Fibroblast of the conjunctiva (primary cell): ENCODE data around the gene SGSM2.

Source experiments
- DNase-seq: peaks from one replicate; pipeline ENCODE4 v3.0.0-alpha.2; 2010; ENCODE audit warnings: low read depth

Gene SGSM2

DNA sequence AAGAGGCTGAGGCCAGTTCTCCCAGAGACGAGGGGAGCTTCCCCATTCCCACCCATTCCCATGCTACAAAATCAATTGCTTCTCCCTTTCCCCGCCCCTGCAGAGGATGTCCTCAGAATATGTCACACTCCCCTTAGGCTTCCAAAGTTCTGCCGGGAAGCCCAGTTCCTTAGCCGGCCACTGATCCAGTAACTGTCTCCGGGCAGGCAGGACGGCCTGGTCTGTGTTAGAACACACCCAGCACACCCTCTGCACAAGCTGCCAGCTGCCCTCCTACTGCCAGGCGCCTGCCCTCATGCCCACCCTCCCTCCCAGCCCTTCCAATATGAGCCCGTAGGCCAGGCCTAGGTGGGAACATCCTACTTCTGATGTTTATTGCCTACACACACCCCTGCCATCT lies 31.1 kb downstream of the SGSM2 start:
- DNase-seq: no peak

DNA sequence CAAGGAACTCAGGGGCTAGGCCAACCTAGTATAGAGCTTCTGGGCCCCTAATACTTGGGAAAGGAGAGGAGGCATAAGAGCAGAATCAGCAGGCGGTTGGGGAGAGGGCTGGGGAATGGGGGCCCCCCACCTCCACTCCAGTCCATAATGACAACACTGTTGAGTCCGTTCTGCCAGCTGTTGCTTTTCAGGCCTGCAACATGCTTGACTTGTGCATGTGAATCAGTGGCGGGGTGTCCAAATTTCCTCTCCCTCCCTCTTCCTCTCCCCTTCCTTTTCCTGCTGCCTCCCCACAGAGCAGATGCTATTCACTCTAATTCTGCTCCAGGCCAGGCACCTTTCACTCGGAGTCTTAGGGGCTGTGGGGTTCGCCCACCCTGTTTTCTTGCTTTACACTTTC lies 31.7 kb downstream of the SGSM2 start:
- no peak for DNase-seq

DNA sequence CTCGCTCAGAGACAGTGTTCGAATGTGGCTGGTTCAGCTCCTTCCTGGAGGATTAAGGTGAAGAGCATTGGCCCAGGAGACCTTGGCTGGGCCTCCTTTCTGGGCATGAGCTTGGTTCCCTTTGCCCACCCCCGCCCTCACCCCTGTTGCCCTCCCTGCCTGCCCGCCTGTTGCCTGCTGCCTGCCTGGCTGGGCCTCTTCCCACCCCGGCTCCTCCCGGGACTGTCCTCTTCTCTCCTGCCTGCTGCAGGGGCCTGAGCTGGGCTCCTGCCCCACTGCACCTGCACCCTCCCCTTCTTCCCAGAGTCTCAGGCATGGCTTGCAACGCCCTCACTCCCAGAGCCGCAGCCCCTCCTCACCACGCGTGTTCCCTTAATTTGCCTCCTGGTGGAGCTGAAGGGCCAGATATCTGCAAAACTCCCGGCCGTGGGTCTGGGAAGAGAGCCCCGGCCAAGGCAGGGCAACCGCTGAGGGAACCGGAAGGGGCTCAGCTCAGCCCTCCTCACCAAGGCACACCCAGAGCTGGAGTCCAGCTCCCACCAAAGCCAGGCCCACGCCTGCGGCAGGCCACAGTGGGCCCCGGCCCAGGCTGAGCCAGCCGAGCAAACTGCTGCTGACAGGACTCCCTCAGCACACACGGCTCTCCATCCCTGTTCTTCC lies 32.4 kb downstream of the SGSM2 start:
- no peak for DNase-seq

DNA sequence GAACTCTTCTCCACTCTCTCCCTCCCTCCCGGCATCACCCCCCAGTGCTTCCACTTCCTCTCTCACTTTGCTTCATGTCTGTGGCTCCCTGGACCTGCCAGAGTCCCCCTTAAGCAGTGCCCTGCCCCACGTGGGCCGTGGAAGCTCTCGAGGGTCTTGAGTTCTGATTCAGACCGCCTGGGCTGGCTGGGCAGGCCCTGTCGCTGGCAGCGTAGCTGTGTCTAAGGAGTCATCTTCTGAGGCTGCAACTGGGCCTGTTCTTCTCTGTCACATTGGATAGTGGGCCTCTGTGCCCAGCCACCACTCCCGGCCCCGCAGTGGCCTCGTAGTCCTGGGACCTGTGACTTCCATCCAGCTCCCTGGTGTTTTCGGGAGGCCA lies 32.9 kb downstream of the SGSM2 start:
- no peak for DNase-seq

DNA sequence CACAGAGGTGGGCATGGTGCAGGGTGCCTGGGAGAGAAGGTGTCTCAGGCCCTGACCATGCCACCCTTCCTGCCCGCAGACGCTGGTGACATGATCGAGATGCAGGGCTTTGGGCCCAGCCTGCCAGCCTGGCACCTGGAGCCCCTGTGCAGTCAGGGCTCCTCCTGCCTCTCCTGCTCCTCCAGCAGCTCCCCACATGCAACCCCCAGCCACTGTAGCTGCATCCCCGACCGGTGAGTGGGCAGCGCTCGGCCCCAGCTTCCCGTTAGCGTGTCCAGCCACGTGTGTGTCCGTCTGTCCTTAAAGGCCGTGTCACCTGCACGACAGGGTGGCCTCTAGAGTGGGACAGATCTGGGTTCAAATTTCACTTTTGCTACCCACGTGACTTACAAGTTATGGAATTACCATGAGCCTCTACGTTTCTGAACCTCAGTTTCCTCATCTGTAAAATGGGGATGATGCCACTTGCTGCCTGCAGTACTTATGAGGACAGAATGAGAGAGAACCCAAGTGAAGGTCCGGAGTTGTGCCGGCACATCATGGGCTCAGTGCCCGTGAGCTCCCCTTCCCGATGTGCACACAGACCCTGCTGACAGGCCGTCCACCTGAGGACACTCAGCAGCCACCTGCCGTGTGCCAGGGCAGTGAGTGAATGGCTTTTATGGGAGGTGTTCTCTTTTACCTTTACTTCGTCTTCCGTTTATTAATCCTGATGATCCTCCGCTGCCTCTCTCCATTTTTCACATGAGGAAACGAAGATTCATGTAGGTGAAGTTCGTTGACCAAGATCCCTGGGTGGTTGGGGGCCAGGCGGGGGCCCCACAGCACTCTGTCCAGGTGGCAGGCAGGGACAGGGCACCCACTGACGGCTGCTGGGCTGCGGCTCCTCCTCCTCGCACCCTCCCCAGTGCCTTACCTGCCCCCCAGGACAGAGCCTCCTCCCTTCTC lies 34.2 kb downstream of the SGSM2 start:
- no peak for DNase-seq

DNA sequence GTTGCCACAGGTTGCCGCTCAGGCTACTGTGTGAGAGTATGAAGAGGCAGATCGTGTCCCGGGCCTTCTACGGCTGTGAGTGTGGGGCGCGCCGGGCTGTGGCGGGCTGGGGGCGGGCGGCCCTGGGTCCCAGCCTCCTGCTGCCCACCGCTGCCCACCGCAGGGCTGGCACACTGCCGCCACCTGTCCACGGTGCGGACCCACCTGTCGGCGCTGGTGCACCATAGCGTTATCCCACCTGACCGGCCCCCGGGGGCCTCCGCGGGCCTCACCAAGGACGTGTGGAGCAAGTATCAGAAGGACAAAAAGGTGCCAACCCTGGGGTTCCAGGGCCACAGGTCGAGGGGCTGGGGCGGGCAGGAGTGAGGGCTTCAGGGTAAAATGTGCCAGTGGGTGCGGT lies 34.9 kb downstream of the SGSM2 start:
- no peak for DNase-seq

DNA sequence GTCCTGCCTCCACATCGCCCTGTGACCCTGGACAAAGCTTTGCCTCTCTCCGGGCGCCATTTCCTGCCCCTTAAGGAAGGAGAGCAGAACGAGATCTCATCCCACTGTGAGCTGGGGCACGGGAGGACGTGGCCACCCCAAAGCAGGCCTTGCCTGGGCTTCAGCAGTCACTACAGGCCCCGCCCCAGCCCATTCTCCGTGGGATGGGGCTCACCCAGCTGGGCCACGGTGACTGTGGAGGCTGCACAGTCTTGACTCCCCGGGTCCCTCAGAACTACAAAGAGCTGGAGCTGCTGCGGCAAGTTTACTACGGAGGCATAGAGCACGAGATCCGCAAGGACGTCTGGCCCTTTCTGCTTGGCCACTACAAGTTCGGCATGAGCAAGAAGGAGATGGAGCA lies 35.4 kb downstream of the SGSM2 start:
- no peak for DNase-seq

DNA sequence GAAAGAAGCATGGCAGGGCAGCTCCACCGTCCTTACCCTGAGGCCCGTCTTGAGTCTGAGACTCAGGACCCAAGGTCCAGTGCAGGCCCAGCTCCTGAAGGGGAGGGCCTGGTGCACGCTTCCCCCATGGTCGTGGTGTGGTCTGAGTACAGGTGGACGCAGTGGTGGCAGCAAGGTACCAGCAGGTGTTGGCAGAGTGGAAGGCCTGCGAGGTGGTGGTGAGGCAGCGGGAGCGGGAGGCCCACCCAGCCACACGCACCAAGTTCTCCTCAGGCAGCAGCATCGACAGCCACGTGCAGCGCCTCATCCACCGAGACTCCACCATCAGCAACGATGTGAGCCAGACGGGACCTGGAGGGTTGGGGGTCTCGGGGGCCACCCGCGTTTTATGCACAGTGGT lies 35.9 kb downstream of the SGSM2 start:
- DNase-seq: no peak

DNA sequence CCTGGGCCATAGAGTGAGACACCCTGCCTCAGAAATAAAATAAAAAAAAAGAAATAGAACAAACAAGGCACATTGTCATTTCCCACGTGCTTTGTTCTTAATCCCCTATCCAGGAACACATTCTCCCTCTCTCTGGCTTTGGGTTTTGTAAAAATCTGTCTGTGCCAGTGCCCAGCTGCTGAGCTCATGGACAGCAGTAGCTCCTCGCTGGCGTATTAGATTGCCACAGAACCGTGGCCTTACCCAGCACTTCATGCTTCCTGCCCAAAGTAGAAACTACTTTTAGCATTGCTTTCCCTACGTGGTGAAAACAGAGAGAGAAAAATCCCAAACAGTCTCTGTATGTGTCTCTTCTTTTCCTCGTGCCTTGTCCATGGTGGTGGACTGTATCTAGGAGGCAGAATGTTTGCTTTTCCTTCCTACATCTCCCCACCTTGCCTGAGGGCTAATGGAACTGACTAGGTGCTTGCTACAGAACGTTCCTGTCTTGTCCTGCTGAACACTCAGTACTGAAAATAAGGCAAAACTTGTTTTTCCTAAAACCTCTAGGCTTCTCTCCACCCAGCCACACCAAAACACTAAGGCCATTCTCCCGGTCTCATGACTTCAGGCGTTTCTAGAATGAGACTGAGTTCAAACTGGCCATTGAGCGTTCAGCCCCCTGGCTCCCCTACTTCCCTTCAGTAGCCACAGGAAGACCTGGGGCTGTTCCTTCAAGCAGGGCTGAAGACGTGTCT lies 37.4 kb downstream of the SGSM2 start:
- no peak for DNase-seq

DNA sequence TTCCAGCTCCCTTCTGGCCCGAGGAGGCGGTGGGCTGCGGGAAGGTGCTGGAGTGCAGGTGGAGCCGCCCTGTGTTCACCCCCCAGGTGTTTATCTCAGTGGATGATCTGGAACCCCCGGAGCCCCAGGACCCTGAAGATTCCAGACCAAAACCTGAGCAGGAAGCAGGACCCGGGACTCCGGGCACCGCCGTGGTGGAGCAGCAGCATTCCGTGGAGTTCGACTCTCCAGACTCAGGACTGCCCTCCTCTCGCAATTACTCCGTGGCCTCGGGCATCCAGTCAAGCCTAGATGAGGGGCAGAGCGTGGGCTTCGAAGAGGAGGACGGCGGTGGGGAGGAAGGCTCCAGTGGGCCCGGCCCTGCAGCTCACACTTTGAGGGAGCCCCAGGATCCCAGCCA lies 38.1 kb downstream of the SGSM2 start:
- no peak for DNase-seq

DNA sequence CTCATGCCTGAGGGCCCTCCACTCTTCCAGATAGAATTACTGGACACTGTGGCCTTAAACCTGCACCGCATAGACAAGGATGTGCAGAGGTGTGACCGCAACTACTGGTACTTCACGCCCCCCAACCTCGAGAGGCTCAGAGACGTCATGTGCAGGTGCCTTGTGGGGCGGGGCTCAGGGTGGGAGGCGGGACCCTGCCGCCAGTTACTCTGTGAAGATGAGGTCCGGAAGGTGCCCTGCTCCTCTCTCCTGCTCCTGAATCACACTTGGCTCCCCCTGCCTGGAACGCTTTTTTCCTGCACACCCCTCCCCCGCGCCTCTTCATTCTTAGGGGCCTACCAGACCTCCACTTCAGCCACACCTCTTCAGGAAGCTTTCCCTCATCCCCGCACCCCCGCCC lies 38.8 kb downstream of the SGSM2 start:
- DNase-seq: no peak

DNA sequence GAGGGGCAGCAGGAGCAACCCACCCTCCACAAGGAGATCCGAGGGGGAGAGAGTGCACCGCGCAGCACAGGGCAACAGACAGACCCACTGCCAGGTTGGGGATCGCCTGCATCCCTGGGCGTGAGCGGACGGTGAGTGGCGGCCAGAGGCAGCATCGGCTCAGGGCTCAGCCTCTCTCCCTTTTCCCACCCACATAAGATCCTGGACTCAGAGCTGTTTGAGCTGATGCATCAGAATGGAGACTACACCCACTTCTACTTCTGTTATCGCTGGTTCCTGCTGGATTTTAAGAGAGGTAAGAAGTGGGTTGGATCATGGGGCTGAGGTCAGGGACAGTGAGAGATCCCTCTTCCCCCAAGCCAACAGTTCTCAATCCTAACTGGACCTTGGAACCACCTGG lies 40.4 kb downstream of the SGSM2 start:
- DNase-seq: no peak

DNA sequence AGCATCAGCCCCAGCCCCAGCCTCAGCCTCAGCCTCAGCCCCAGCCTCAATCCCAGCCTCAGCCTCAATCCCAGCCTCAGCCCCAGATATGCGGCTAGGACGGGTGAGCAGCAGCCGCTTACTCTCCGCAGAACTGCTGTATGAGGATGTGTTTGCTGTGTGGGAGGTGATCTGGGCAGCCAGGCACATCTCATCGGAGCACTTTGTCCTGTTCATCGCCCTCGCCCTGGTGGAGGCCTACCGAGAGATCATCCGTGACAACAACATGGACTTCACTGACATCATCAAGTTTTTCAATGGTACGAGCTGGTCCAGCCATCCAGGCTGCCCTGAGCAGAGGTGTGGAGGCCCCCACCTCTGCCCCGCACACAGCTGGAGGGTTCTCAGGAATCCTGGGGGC lies 41.6 kb downstream of the SGSM2 start:
- DNase-seq: no peak

DNA sequence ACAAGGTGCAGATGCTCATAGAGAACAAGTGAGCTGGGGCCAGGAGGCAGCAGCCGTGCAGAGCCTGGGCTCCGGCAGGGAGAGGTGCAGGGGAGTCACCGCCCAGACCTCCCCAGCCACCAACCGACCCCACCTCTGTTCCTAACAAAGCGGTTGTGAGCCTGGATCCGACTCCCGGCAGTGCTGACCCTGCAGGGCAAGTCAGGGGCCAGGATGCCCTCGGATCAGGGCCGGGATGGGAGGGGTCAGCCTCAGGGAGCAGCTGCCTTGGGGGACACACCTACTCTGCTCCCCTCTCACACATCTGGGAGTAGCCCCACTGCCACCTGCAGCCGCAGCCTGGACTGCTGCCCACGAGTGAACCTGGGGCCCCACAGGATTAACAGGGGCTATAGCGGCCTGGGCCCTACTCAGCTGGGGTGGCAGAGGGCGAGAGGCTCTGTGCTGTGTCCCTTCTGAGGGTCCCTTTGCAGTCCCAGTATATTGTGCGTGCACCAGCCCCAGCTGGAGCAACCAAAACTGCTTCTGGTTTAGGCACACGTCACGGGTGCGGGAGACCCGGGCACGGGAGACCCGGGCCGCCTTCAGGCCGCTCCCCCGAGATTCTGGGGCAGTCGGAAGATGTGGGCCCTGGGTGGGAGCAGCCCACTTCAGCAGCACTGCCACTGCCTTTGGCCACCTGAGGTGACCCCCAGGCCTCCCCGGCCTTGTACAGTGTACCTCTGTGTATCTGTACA lies 42.4 kb downstream of the SGSM2 start:
- DNase-seq: no peak

DNA sequence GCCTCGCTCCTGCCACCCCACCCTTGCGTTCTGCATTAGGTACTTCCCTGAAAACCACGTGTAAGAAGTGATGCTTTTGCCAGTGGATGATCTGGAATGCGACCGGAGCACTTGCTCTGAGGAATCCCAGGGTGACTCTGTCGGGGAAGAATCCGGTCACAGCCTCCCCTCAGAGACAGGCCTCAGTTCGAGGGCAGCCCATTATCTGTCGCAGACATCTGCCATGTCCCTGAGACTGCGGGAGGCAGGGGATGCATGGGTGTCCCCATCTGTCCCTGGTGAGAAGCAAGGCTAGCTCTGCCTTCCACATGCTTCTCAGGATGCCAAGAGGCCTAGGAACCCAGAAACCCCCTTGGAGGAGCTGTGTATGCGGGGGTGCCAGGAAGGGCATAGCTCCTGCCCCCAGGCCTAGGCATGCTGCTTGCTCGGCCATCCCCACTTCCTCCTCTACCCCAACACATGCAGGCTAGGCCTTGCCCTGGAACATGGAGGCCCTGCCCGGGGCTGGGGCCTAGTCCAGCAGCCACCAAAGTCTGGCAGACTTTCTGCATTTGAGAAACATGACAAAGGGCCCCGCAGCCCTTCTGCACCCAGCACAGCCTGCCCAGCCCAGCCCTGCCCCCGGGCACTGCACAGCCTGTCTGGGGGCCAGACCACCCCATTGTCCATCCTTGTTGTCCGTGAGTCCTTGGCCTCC lies 43.1 kb downstream of the SGSM2 start:
- DNase-seq: no peak

DNA sequence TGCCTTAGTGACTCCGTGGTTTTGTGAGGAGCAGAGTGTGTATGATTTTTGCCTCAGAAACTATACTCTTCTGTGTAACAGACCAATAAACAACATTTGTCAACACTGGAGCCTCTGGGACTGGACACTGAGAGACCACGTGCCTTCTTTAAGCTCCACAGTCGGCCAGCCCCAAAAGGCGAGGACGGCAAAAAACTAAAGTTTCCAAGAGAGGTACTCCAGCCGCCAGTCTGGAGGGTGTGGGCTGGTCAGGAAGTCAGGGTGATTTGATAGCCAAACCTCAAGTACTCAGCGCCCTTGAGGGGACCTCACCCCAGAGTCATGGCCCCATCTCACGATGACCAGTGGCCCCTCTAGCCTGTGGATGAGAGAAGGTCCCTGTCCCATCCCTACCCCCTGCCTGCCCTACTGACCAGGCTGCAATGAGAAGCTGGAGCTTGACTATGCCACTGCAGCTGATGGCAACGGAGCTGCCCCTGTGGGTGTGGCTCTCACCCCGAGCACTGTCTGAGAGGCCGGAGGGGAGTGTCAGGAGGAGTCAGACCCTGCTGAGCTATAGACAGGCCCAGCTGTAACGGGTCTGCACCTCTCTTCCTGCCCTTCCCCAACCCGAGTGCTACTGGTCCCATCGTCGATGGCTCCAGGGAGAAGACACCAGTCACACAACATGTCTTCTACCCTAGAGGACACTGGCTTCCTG lies 43.8 kb downstream of the SGSM2 start:
- no peak for DNase-seq

DNA sequence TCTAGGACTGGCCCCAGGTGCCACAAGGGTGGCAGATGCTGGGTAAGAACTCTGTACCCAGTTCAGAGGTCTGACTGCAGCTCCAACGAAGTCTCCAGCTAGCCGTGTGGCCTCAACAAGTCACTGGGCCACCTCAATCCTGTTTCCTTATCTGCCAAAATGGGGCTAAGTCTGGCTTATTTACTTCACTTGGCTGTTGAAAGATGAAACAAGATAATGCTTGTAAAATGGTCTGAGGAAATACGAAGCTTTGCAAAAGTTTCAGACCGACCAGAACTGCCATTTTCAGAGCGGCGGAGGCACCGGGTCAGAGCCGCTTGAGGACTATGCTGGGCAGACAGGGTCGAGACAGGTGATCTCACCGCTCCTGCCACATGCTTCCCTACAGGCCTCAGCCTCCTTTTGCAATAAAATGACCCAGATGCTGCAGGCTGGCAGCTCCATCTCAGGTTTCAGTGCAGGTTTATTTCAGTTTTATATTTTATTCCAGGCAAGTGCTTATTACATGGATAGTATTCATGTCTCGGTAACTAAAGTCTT lies 46.4 kb downstream of the SGSM2 start:
- no peak for DNase-seq

DNA sequence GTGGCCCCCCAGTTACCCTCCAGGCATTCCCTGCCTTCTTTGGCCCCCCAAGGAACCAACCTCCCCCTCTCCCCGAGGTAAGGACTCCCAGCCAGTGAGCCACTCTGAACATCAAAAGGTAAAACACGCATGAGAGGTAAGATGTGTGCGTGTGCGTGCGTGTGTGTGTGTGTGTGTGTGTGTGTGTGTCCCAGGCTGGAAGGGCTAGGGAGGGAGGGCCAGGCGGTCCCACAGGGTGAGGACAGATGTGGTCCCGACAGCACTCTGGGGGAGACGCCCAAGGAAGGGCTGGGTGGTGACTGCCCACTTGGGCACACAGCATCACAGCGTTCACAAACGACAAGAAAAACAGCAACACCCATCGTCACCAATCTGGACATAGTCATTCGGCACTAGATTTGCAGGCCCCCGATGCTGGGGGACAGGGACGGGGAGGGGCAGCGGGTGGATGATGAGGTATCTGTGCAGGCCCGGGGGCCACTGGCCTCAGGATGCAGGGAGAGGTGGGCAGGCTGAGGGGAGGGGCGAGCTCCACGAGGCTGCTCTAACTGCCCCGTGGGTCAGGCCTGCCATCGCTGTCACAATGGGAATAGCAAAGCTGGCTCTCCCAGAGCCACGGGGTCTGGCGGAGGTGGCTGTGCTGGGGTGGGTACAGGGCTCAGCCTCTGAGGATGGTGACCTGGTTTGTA lies 47.3 kb downstream of the SGSM2 start:
- no peak for DNase-seq

DNA sequence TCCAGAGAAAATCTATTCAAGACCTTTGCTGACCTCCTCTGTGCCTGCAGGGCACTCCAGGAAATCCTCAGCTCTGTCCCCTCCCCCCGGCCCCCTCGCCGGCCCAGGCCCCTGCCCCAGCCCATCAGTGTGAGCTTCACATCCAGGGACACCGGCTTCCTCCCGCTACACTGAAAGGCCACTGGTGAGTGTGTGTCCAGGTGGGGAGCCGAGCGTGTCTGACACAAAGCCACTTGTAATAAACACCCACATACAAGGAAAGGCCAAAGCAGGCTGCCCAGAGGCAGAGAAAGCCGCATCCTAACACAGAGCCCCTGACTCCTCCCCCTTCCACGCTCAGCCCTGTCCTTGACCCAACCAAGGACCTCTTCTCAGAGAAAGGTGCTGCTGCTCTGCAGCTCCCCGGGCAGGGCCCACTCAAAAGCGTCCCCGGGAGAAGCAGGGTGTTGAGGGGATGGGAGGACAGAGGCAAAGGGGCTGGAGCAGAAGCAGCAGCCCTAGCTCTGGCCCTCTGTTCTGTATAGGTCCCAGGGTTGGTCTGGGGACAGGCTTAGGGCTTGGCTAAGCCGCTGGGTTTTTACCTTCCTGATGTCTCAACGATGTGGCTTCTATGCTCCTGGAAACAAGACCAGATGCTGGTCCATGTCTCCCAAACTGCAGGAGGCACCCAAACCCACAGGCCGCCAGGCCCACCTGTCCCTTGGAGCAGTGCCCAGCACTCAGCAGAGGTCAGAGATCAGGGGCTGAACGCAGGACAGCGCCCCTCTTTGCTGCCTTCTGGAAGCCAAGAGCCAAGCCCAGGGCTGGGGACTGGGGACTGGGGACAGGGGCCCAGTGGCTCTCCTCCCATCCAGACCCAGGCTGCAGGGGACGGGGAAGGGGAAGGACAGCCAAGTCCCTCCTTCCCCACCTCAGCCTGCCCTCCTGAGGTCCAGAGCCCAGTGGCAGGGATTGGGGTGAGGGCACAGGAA lies 48.2 kb downstream of the SGSM2 start:
- no peak for DNase-seq
